Forelimb muscle (tissue), 1 donor: ENCODE measurements around the gene AGPAT2. TPM values are rescaled to one million over a fixed set of nuclear protein-coding genes. Genes with fewer than 3 reads are reported as not detected.

ENCODE experiments used
- DNase-seq: peaks from one replicate; pipeline ENCODE4 v3.0.0-alpha.2; 2013; ENCODE audit warnings: low read depth
- polyA plus RNA-seq: library from polyadenylated mRNA; unstranded; fragments of 120-200 nt; gene quantifications from one replicate; pipeline ENCODE4 v1.2.1, GENCODE V29; 2013; ENCODE audit not compliant: insufficient read length

AGPAT2 gene
- polyA plus RNA-seq, 1 donor = 11.6 TPM

DNA sequence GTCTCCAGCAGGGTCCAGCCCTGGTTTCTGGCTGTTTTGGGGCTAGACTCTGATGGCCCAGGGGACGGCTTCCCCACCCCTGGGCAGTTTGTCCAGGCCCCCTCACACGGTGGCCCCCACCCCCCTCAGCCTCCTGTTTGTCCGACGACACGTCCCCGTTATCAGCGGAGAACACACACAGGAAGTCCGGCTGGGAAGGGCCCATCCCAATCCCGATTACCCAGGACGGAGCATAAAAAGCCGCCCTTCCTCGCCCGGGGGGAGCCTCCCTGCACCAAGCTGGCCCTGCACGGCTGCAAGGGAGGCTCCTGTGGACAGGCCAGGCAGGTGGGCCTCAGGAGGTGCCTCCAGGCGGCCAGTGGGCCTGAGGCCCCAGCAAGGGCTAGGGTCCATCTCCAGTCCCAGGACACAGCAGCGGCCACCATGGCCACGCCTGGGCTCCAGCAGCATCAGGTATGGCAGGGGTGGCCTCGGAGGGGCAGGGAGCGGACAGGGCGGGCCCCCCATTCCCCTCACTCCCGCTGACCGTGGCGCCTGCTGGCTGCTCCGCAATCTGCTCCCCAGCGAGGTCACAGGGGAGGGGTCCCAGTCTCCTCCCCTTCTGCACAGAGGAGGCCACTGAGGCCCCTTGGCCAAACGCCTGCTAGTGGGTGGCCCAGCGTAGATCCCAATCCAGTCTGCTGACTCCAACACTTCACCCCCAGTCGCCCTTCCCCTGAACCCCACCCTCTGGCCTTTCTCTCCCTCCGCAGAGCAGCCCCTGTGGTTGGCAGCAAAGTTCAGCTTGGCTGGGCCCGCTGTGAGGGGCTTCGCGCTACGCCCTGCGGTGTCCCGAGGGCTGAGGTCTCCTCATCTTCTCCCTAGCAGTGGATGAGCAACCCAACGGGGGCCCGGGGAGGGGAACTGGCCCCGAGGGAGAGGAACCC is 24.3 kb downstream of the AGPAT2 start, which contains the start of gene EGFL7:
Gene EGFL7 (plus strand): TSS at position 261 of the 926 bp plus-strand sequence. CDS start 5,367 bp downstream, outside the sequence.
- DNase-seq = no peak

DNA sequence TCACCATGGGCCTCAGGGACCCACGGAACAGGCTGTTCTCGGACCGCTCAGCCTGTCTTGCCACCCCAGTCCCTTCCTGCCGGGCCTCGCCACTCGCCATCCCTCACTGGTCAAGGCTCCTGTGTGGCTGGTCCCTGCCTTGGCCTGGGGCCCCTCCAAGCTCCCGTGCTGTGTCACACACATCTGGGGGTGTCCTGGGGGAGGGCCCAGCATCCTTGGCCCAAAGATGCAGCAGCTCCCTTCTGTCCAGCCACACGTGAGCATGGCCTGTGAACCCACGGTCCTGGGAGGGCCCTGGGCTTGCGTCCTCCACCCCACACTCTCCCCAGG is 25.0 kb downstream of the AGPAT2 start:
- no peak for DNase-seq

DNA sequence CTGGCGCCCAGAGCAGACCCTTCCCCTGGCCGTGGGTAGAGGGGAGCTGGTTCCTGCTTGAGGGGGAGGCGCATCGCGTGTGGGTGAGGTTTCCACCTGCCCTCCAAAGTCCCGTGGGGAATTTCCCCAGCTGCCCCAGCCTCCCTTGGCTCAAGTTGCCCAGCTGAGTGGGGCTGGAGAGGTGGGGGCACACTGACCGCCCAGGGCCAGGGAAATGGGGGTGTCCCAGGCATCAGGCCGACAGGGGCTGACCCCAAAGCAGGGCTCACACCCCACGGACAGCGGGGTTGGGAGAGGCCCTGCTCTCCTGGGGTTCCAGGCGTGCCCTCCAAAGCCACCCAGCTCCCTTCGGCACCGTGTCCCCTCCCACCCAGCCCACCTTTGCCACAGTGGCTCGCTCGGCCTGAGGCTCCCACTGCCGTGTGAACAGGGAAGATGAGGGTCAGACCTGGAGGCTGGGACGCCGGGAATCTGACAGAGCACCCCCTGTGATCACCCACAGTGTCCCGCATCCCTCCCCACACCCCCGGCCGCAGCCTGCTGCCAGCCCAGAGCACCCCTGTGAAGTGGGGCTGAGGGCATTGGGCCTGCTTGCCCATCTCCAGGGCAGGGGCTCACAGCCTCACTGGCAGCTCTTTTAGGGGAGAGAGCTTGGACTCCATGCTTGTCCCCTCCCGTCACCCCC is 25.5 kb downstream of the AGPAT2 start:
- DNase-seq = no peak

- no peak for DNase-seq
Measured at GRCh38 chr9:136660971-136661550, 26.2 kb downstream of the AGPAT2 start.

- DNase-seq = no peak
Measured at GRCh38 chr9:136659861-136660784, 27.1 kb downstream of the AGPAT2 start.

- DNase-seq = no peak
Measured at GRCh38 chr9:136658849-136659535, 28.3 kb downstream of the AGPAT2 start.

DNA sequence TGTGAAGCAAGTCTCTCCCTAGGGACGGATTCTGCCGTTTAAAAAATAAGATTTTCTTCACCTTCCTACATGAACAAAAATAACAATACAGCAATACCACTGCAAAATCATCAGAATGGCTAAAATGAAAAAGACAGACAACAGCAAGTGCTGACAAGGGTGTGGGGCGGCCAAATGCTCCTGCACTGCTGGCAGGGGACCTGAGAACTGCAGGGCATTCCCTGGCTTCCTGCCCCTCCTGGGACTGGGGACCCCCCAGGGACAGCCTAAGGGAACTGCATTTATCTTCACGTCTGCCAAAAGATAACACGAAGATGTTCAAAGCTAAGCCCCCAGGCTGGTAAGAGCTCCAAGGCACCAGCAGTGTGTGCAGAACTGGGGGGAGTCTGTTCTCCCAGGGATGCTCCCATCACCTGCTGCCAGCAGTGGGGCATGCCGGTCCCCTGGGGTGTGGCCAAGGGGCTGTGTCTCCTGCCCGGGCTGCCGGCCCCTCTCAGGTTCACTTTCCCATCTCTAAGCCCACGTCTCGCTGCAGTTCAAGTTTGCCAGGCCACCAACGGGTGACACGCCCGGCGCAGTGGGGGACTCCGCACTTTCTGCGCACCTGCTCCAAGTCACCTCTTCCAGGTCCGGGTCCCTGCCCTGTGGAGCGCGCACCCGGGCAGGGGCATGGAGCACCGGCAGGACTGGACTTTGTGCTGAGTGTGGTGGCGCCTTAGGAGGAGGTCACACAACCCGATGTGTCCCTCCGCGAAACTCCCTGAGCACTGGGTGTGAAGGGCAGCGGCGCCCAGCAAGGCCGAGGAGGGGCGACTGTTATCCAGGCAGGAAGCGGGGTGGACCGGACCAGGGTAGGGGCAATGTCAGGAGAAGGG is 29.0 kb downstream of the AGPAT2 start:
- no peak for DNase-seq

DNA sequence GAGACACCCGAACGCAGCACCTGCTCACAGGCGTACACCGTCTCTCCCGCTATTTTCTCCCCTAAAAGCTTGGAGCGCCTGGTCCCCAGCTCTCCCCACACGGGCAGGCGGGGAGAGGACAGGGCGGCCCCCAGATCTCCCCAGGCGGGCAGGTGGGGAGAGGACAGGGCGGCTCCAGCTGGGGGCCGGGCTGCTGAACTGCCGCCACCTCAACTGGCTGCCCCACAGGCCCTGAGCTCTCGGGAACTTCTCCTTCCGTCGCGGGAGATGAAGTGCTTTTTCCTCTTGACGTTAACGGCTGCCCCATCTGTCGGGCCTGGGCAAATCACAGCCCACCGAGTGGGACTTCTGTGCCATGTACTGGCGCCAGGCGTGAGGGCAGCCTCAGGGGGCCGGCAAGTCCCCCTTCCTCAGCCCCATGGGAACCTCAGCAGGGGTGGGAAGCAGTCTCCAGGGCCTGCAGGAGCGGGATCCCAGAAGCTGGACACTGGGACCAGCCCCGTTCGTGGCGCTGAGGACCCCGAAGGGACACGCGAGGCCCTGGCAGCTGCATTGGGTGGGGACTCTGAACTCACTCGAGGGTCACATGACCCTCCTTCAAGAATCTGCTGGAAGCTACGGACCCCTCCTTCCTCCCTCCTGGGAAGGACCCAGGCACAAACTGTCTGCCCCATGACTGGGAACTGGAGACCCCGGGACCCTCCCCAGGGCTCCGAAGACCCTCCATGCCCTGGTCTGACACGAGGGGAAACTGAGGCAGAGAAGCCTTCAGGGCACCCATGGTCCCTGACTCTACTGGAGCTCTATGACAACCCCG is 30.3 kb downstream of the AGPAT2 start:
- DNase-seq = no peak

DNA sequence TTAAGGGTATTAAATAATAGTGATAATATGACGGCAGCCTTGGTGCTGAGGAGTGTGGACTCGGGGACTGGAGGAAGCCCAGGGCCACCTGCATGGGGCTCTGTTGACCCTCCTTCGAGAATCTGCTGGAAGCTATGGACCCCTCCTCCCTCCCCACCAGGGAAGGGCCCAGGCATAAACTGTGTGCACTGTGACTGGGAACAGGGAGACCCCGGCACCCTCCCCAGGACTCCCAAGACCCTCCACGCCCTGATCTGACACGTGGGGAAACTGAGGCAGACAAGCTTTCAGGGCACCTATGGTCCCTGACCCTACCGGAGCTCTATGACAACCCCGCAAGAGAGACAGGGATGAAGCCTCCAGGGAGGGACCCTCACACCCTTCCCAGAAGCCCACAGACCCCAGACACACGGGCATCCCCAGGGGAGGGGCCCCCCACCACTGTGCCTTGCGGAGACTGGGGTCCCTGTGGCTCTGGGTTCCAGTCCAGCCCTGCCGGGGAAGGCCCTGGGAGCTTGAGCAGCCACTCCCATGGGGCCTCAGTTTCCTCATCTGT is 31.0 kb downstream of the AGPAT2 start:
- DNase-seq = no peak

DNA sequence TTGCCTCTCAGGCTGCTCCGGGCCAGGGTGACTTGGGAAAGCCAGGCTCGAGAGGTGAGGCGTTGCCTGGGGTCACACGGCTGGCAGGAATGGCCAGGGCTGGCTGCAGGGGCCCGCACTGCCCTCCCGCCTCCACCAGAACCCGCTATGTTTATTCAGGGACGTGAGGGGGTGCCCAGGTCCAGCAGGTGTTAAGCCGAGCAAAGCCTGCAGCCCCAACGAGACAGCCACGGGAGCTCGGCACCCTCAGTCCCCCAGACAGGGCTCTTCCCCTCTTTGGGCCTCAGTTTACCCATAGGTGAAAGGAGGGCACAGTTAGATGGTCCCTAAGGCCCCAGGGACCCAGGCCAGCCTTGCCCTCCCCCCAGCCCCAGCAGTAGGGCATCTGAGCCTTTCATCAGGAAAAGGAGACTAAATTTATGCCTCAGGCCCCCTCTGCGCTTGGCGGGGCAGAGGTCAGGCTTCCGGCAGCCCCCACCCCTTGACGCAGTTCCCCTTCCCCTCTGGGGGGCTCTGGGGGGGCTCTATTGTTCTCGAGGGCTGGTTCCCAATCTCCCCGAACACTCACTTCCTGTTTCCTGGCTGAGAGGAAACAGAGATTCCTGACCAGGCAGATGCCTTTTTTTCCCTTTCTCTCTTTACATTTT is 31.6 kb downstream of the AGPAT2 start:
- no peak for DNase-seq

GRCh38 chr9:136654820-136655535 is 32.3 kb downstream of the AGPAT2 start:
- no peak for DNase-seq

DNA sequence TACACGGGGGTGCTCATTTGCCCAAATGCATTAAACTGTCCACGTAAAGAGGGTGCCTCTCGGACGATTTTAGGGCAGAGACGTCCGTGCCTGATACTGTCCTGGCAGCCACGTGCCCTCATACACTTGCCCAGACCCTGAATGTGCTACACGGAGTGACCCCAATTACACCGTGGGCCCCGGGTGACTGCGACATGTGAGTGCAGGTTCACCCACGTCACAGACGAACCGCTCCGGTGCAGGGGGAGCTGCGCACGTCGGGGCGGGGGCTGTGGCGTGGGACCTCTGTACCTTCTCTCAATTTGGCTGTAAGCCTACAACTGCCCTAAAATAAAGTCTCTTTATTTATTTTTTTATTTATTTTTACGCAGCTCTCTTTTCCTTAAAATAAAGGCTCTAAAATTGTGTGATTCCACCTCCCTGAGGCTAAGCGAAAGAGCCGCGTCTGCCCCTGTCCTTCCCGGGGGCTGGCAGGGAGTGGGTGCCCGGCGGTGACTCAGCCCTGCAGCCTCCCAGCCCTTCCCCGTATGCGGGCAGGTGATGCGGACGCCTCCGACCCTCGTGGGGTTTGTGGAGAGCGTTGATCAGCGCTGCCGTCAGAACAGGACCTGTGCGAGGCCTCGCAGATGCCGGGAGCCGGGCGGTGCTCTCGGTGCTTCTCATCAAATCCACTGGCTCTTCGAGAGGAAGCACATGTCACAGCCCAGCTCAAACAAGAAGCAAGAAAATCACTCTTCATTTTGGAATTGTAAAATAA is 33.8 kb downstream of the AGPAT2 start:
- no peak for DNase-seq

- no peak for DNase-seq
Measured at GRCh38 chr9:136651860-136652259, 35.4 kb downstream of the AGPAT2 start.

DNA sequence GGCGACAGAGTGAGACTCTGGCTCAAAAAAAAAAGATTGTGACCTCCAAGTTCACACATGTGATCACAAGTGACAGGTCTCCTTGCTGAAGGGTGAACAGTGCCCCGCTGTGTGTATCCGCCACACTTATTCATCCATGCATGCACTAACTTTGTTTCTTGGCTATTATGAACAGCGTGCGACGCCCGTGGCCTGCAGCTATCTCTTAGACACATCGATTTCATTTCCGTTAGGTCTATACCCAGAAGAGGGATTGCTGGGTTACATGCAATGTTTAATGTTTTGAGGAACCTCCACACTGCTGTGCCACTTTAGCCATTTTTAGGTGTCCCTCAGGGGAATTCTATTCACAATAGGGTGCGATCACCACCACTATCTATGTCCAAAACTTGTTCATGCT is 36.6 kb downstream of the AGPAT2 start:
- no peak for DNase-seq

GRCh38 chr9:136650021-136650420 is 37.2 kb downstream of the AGPAT2 start:
- no peak for DNase-seq

DNA sequence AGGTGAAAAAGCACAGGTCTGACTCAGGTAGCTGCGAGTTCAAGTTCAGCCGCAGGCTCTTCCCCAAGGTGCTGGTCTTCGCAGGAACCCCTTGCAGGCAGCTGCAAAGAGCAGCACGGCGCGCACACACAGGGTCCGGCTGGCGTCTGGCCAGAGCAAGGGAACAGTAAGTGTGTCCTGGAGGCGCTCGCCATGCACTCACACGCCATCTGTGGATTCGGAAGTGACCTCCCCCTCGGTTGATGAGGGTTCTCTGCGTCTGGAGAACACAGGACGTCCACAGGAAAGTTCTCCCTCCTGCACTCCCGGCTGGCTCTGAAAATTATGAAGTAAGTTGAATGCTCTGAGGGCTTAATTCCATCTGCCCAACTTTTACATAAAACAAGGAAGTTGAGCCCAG is 38.5 kb downstream of the AGPAT2 start:
- no peak for DNase-seq
